ENCODE measurements around the gene THOC6. TPM values are rescaled to one million over a fixed set of nuclear protein-coding genes. Genes with fewer than 3 reads are reported as not detected.

The THOC6 gene
- total RNA-seq, 1 donor from 2014 or later: 68.0 TPM

GRCh38 chr16:3060339-3061127 is 36.7 kb downstream of the THOC6 start:
- no peak overlapping the region for H3K27ac Mint-ChIP-seq (ENCODE audit: unreplicated experiment)
- TF ChIP-seq CTCF (conservative IDR thresholded peaks at IDR 0.05): no peak
- DNase-seq (ENCODE audit: low read depth, low spot score): no peak
- H3K36me3 Mint-ChIP-seq (ENCODE audit: low read depth): no peaks in the 10 kb centered on the region
- peaks cover 7% of the 10 kb centered on the region for H3K4me1 Mint-ChIP-seq
- no peaks in the 10 kb centered on the region for H3K9me3 Mint-ChIP-seq
- H3K4me3 Mint-ChIP-seq: peak overlapping the region; percentile 88
- H3K27me3 Mint-ChIP-seq (ENCODE audit: low read depth): peaks cover 2% of the 10 kb centered on the region

DNA sequence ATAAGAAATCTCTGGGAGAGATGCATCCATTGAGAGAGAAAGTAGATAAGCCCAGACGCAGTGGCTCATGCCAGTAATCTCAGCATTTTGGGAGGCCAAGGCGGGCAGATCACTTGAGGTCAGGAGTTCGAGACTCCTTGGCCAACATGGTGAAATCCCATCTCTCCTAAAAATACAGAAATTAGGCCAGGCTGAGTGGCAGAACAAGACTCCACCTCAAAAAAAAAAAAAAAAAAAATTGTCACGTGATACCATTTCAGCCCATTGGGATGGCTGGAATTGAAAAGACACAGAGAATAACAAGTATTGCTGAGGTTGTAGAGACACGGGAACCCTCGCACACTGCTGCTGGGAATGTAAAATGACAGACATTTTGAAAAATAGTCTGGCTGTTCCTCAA is 38.7 kb downstream of the THOC6 start:
- TF ChIP-seq CTCF (conservative IDR thresholded peaks at IDR 0.05): no peak
- H3K4me3 Mint-ChIP-seq: no peak overlapping the region
- no peak overlapping the region for H3K27ac Mint-ChIP-seq (ENCODE audit: unreplicated experiment)
- no peaks in the 10 kb centered on the region for H3K9me3 Mint-ChIP-seq
- H3K4me1 Mint-ChIP-seq: peaks cover 7% of the 10 kb centered on the region
- H3K27me3 Mint-ChIP-seq (ENCODE audit: low read depth): peaks cover 2% of the 10 kb centered on the region
- H3K36me3 Mint-ChIP-seq (ENCODE audit: low read depth): no peaks in the 10 kb centered on the region
- no peak for DNase-seq (ENCODE audit: low read depth, low spot score)

DNA sequence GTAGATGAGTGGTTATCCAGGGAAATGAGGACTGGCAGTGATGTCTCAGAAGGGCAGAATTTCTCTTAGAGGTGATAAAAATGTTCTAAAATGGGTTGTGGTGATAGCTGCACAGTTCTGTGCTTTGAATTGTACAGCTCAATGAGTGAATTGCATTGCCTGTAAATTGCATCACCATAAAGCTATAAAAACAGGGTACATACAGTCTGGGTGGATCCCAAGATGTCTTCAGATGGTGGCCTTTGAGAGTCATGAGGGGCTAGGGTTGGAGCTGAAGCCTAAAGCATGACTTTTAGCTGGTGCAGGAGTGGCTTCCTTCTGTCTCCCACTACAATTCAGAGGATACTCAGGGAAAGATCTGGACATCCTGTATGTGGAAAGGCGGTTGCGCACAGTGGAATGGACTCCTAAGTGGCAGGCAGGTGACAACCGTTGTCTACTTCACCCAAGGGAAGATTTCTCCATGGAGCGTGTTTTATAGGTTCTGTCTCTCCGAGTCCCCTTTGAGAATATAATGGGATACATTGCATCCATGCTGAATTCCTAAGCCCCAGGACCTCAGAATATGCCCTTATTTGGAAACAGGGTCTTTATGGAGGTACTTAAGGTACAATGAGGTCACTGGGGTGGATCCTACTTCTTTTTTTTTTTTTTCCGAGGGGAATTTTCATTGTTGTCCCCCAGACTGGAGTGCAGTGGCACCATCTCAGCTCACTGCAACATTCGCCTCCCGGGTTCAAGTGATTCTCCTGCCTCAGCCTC is 40.0 kb downstream of the THOC6 start:
- H3K9me3 Mint-ChIP-seq: no peaks in the 10 kb centered on the region
- no peaks in the 10 kb centered on the region for H3K36me3 Mint-ChIP-seq (ENCODE audit: low read depth)

GRCh38 chr16:3065069-3065741 is 41.4 kb downstream of the THOC6 start, which contains the start of gene IL32:
Gene IL32, plus strand, starts transcription at chr16:3065640. Its CDS starts 172 bp downstream, at chr16:3065812.
- no peak for TF ChIP-seq CTCF (conservative IDR thresholded peaks at IDR 0.05)
- no peaks in the 10 kb centered on the region for H3K36me3 Mint-ChIP-seq (ENCODE audit: low read depth)
- no peak for DNase-seq (ENCODE audit: low read depth, low spot score)
- H3K27me3 Mint-ChIP-seq (ENCODE audit: low read depth): peaks cover 5% of the 10 kb centered on the region
- no peaks in the 10 kb centered on the region for H3K9me3 Mint-ChIP-seq
- H3K27ac Mint-ChIP-seq (ENCODE audit: unreplicated experiment): peak within 1 kb of the TSS; percentile 91
- H3K4me1 Mint-ChIP-seq: no peaks in the 10 kb centered on the region
- H3K4me3 Mint-ChIP-seq: no peak within 1 kb of the TSS

More for the DNA sequence above, 40.0 kb downstream of the THOC6 start:
- H3K4me1 Mint-ChIP-seq: peaks cover 7% of the 10 kb centered on the region
- DNase-seq (ENCODE audit: low read depth, low spot score): no peak
- peaks cover 2% of the 10 kb centered on the region for H3K27me3 Mint-ChIP-seq (ENCODE audit: low read depth)
- no peak overlapping the region for H3K27ac Mint-ChIP-seq (ENCODE audit: unreplicated experiment)
- no peak for TF ChIP-seq CTCF (conservative IDR thresholded peaks at IDR 0.05)
- no peak overlapping the region for H3K4me3 Mint-ChIP-seq

DNA sequence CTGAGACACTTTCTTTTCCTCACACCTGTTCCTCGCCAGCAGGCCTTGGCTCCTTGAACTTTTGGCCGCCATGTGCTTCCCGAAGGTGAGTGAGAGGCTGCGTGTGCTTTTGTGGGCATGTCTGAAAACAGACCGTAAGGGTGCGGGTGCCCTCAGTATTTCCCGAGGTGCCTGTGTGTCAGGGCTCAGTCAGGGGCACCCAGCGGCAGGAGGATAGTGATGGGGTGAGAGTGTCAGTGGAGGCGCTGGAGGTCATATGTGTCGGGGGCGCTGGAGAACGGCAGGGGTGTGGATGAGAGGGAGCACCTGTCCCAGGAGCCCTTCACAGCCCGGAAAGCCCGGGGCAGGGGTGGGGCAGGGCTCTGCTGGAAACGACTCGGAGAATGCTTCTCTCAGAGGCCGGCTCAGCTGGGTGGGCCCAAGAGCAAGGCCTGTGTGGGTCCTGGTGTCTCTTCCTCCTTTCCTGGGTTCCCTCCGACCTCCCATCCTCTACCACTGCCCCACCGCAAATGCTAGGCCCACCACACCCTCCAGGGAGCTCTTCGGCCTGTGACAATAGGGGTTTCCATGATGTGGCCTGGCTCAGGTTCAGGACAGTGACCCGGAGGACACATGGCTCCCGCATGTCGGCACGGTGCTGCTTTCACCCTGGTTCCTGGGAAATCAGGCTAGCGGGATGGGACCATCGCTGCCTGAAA is 42.1 kb downstream of the THOC6 start:
- DNase-seq (ENCODE audit: low read depth, low spot score): no peak
- peaks cover 2% of the 10 kb centered on the region for H3K27me3 Mint-ChIP-seq (ENCODE audit: low read depth)
- peak overlapping the region; percentile 91 for H3K27ac Mint-ChIP-seq (ENCODE audit: unreplicated experiment)
- H3K36me3 Mint-ChIP-seq (ENCODE audit: low read depth): no peaks in the 10 kb centered on the region
- H3K9me3 Mint-ChIP-seq: no peaks in the 10 kb centered on the region
- H3K4me1 Mint-ChIP-seq: no peaks in the 10 kb centered on the region
- no peak overlapping the region for H3K4me3 Mint-ChIP-seq
- TF ChIP-seq CTCF (conservative IDR thresholded peaks at IDR 0.05): no peak
